DND-41 (cell line): Measurements from ENCODE around the gene GRAP2.

Experiments
- CTCF ChIP-seq: IDR thresholded peaks from 2 replicates; pipeline ENCODE4 v1.5.1; 2012; ENCODE audit warnings: borderline replicate concordance, low read length, moderate library complexity, mild to moderate bottlenecking; ENCODE audit not compliant: poor library complexity, severe bottlenecking; ENCODE audit errors: extremely low read depth
- EZH2 ChIP-seq: IDR thresholded peaks from 3 replicates; pipeline ENCODE4 v1.6.1; 2012; ENCODE audit warnings: borderline replicate concordance, low read depth, mild to moderate bottlenecking, moderate library complexity, low read length, inconsistent platforms; ENCODE audit not compliant: severe bottlenecking

DNA sequence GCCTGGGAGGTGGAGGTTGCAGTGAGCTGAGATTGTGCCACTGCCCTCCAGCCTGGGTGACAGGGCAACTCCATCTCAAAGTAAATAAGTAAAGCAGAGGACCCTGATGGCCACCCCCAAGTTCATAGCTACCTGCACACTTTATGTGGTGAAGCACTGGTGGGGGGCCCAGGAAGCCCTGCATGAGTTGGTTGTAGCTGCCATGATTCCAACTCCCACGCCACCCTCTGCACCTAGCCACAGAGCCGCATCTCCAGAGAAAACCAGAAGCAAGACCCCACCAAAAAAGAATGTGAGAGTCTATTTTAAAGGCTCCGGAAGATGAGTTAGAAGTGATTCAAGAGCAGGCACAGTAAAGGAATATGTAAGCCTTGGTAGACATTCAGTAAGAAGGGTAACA lies 38.9 kb downstream of the GRAP2 start:
- TF ChIP-seq CTCF (no peak), EZH2 (no peak)
